ENCODE results near the gene DDX6. TPM values are rescaled to one million over a fixed set of nuclear protein-coding genes. Genes with fewer than 3 reads are reported as not detected.

The DDX6 gene
- total and polyA plus RNA-seq, 10 of the 15 experiments (the other 5 are each of a cell fraction or from before 2014, with no cell fraction given): 6.6 to 119 (median 48.8) TPM

DNA sequence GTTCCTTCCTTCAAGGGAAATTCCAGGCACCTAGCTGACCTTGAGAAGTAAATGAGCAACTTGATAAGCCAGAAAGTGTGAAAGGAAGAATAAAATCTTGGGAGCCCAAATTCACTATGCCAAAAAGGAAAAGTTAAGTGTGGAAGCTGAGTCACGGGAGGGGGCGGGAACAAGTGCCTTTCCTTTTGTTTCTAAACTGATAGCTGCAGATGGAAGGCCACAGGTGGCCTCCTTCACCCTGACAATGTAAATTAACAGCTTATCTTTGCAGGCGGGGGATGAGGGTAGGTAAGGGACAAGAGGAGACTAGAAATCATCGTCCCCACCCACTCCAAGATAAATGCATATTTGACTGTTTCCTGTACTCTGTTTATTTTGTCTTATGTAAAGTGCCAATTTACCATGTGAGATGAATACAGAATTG lies 75.1 kb downstream of the DDX6 start:
- Histone ChIP-seq H3K4me1 (ENCODE audit: control insufficient read depth, insufficient read depth, low read length) (peaks cover 12% of the 10 kb centered on the region), H4K20me1 (ENCODE audit: control insufficient read depth, insufficient read depth) (no peaks in the 10 kb centered on the region), H3K36me3 (ENCODE audit: control insufficient read depth in 2 of 2, insufficient read depth in 2 of 2, low read length in 1 of 2) (no peaks in the 10 kb centered on the region), H3K9me3 (replicated peaks; ENCODE audit: control insufficient read depth, insufficient read depth, low read length) (no peaks in the 10 kb centered on the region), H3K4me2 (ENCODE audit: control insufficient read depth, insufficient read depth) (peak overlapping the region; percentile 9), H2AFZ (ENCODE audit: control insufficient read depth, low read depth, low read length) (peak overlapping the region; percentile 76; the same call in 1 of the 2 replicates), H3K4me3 (peak overlapping the region; percentile 19; the same call in 1 of the 2 replicates), H3K79me2 (ENCODE audit: control insufficient read depth, insufficient read depth, low read length) (no peaks in the 10 kb centered on the region), H3K9ac (ENCODE audit: control insufficient read depth, insufficient read depth, low read length) (no peak overlapping the region), H3K27ac (ENCODE audit: control insufficient read depth, insufficient read depth) (peak overlapping the region; percentile 34; the same call in 1 of the 2 replicates), H3K27me3 (replicated peaks in 1 of 2; ENCODE audit: control insufficient read depth in 2 of 2, insufficient read depth in 2 of 2, low read length in 1 of 2) (no peaks in the 10 kb centered on the region)
- ChIA-PET CTCF (interaction anchor here (1.5 to 2.0 kb wide), 3 partner anchors 18 to 179 kb away, joined by 3 to 9 read pairs (median 8); no protein-coding TSS in a partner anchor), POLR2A (interaction anchor here (0.6 kb wide), 1 partner anchor 223 kb away, joined by 5 read pairs; no protein-coding TSS in a partner anchor), SMC1A (ENCODE audit: uncharacterized antibody, unreplicated experiment) (interaction anchor here (0.7 to 1.4 kb wide), 6 partner anchors 19 to 139 kb away, joined by 3 to 5 read pairs (median 3); no protein-coding TSS in a partner anchor), RAD21 (ENCODE audit: unreplicated experiment) (interaction anchor here (0.6 to 0.7 kb wide), 3 partner anchors 26 to 517 kb away, joined by 3 read pairs; no protein-coding TSS in a partner anchor)
- intact Hi-C loops (cut with micrococcal nuclease; ENCODE audit: unreplicated experiment) (no loop called here), in situ Hi-C loops (cut with MboI) (no loop called here)
- BruUV-seq (replicated peaks): no TSS peak
- no peak for FAIRE-seq
- no peak for DNase-seq (ENCODE audit: low read depth, low spot score)
- no peak for ATAC-seq
- TF ChIP-seq, protein P1, sequence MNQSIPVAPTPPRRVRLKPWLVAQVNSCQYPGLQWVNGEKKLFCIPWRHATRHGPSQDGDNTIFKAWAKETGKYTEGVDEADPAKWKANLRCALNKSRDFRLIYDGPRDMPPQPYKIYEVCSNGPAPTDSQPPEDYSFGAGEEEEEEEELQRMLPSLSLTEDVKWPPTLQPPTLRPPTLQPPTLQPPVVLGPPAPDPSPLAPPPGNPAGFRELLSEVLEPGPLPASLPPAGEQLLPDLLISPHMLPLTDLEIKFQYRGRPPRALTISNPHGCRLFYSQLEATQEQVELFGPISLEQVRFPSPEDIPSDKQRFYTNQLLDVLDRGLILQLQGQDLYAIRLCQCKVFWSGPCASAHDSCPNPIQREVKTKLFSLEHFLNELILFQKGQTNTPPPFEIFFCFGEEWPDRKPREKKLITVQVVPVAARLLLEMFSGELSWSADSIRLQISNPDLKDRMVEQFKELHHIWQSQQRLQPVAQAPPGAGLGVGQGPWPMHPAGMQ (IDR thresholded peaks at IDR 0.05; ENCODE audit: borderline replicate concordance): no peak
- no peak for TF ChIP-seq CBX5 (IDR thresholded peaks at IDR 0.05; ENCODE audit: low read depth)
- TF ChIP-seq MYB (IDR thresholded peaks at IDR 0.05; ENCODE audit: borderline replicate concordance, low read depth, low read length): no peak
- TF ChIP-seq EP300 (IDR thresholded peaks at IDR 0.05; ENCODE audit: borderline replicate concordance in 1 of 2, control insufficient read depth in 1 of 2, low read depth in 2 of 2, low read length in 2 of 2): no peak
- TF ChIP-seq SMAD5 (IDR thresholded peaks at IDR 0.05; ENCODE audit: low read depth): no peak
- no peak for TF ChIP-seq YBX1 (IDR thresholded peaks at IDR 0.05)
- TF ChIP-seq YY1 (IDR thresholded peaks at IDR 0.05; ENCODE audit: low read depth, low read length): no peak
- no peak for TF ChIP-seq MTA3 (IDR thresholded peaks at IDR 0.05; ENCODE audit: borderline replicate concordance, low read length)
- no peak for TF ChIP-seq CEBPB (IDR thresholded peaks at IDR 0.05; ENCODE audit: borderline replicate concordance in 1 of 2, low read depth in 2 of 2, low read length in 2 of 2)
- no peak for TF ChIP-seq ATF7 (IDR thresholded peaks at IDR 0.05; ENCODE audit: low read depth)
- no peak for TF ChIP-seq POLR2A (IDR thresholded peaks at IDR 0.05; ENCODE audit: low read depth, low read length)
- no peak for TF ChIP-seq SPI1 (IDR thresholded peaks at IDR 0.05; ENCODE audit: borderline replicate concordance, insufficient read depth, low read depth, low read length)
- TF ChIP-seq, protein P2, sequence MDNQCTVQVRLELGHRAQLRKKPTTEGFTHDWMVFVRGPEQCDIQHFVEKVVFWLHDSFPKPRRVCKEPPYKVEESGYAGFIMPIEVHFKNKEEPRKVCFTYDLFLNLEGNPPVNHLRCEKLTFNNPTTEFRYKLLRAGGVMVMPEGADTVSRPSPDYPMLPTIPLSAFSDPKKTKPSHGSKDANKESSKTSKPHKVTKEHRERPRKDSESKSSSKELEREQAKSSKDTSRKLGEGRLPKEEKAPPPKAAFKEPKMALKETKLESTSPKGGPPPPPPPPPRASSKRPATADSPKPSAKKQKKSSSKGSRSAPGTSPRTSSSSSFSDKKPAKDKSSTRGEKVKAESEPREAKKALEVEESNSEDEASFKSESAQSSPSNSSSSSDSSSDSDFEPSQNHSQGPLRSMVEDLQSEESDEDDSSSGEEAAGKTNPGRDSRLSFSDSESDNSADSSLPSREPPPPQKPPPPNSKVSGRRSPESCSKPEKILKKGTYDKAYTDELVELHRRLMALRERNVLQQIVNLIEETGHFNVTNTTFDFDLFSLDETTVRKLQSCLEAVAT (IDR thresholded peaks at IDR 0.05): no peak
- TF ChIP-seq JUNB (IDR thresholded peaks at IDR 0.05): no peak
- no peak for TF ChIP-seq IKZF1 (conservative IDR thresholded peaks at IDR 0.05)
- TF ChIP-seq ASH2L (IDR thresholded peaks at IDR 0.05; ENCODE audit: borderline replicate concordance, low read depth): no peak
- TF ChIP-seq STAT1 (conservative IDR thresholded peaks at IDR 0.05): no peak
- TF ChIP-seq NBN (IDR thresholded peaks at IDR 0.05): no peak
- 36% methylated on average over 4 of the region's 4 CpGs for WGBS (ENCODE audit: insufficient coverage, insufficient replicate concordance, low lambda C conversion rate, missing lambda C conversion rate)
